Activated effector memory CD4-positive, alpha-beta T cell treated with Interleukin-2 at 50 U/mL for 16 hours (primary cell): ENCODE data around the gene KRT71.
"Not testable (repeated sequence)": the region's sequence is repeated elsewhere in the genome, so short reads cannot be mapped to it uniquely, and the experiment has no call there.

Experiments used
- DNase-seq: peaks from one replicate; pipeline ENCODE4 v3.0.0-alpha.2; 2020

Gene KRT71

DNA sequence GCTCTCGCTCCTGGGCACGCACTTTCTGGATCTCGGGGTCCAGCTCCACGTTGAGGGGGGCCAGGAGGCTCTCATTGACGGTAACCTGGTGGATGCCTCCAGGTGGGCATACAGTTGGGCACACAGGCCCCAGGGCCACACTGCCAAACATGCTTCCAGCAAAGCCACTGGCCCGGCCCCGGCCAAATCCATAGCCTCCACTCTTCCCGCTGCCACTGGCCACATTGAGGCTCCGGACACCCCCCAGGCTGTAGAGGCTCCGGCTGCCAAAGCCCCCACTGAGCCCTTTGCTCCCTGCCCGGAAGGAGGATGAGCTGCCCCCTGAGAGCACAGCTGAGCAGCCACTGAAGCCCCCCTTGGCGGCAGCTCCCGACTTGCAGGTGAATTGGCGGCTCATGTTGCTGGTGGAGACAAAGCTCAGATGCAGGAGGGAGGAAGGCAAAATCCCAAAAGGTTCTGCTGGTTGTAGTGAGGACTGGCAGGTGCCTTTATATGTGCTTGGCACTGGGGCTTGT, at the start of gene KRT71:
Gene KRT71, minus strand, starts transcription at position 465 of the 515 bp plus-strand sequence. Its CDS starts 68 bp downstream, at position 397.
- DNase-seq, result no peak

DNA sequence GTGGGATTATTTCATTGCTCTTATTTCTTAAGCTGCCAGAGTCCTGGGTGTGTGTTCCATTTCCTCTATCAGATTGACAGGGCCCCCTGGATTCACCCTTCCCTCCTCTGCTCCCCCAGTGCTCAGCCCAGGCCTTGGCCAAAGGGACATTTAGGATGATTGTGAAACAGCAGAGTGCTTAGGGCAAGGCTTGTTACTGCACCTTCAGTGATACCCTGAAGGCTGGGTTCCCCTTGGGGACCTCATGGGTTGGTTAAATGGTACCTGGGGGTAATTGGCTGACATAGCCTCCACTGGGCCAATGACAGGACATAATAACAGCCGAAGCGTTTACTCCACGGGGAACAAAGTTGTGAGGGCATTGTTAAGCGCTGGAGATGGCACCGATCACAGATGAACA, 49.6 kb upstream of the KRT71 start:
- no peak for DNase-seq

DNA sequence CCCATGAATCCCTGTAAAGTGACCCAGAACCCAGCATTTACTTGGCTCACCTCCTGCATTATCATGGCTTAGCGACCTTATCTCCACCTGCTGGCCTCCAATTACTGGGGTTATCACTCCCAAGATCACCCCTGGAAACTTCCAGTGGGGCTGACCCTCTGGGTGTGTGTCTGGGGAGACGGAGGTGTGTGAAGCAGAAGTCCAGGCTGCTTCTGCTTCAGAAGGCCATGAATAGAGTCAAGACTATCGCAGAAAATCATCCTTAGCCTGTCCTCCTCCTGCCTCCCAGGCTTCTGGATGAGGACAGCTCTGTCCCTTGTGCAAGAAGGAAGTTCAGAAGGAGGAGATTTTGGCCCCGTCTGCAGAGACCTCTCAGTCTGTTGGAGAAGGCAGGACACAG, 48.7 kb upstream of the KRT71 start:
- DNase-seq, result no peak

DNA sequence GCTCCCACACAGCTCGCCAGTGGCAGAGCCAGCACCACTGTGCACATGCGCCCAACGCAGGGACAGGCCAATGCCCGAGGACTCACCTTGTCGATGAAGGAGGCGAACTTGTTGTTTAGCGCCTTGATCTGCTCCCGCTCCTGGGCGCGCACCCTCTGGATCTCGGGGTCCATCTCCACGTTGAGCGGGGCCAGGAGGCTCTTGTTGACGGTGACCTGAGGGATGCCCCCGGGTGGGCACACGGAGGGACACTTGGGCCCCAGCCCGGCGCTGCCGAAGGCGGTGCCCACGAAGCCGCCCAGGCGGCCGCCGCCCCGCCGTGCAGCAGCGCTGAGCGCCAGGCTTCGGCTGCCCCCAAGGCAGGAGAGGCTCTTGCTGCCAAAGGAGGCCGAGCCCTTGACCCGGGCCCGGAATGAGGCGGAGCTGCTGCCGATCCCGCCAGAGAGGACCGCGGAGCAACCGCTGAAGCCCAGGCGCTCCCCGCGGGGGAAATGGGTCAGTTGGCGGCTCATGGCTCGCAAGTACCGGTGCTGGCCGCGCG, 48.1 kb upstream of the KRT71 start, which contains the start of gene KRT72:
Gene KRT72, minus strand, starts transcription at position 523 of the 541 bp plus-strand sequence. Its CDS starts 11 bp downstream, at position 512.
- DNase-seq, result no peak

DNA sequence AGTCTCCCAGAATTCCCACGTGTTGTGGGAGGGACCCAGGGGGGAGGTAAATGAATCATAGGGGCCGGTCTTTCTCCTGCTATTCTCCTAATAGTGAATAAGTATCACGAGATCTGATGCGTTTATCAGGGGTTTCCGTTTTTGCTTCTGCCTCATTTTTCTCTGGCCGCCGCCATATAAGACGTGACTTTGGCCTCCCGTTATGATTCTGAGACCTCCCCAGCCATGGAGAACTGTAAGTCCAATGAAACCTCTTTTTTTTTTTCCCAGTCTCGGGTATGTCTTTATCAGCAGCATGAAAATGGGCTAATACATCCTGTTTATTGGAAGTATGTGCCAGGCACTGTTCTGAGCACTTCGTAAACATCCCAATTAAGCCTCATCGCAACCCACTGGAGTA, 47.5 kb upstream of the KRT71 start:
- no peak for DNase-seq

- no peak for DNase-seq
Observed at GRCh38 chr12:52600071-52600470, 47.1 kb upstream of the KRT71 start.

- DNase-seq, result no peak
Observed at GRCh38 chr12:52598966-52599365, 46.0 kb upstream of the KRT71 start.

DNA sequence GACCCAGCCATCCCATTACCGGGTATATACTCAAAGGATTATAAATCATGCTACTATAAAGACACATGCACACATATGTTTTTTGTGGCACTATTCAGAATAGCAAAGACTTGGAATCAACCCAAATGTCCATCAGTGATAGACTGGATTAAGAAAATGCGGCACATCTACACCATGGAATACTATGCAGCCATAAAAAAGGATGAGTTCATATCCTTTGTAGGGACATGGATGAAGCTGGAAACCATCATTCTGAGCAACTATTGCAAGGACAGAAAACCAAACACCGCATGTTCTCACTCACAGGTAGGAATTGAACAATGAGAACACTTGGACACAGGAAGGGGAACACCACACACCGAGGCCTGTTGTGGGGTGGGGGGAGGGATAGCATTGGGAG, 41.3 kb upstream of the KRT71 start:
- DNase-seq, result not testable (repeated sequence)

DNA sequence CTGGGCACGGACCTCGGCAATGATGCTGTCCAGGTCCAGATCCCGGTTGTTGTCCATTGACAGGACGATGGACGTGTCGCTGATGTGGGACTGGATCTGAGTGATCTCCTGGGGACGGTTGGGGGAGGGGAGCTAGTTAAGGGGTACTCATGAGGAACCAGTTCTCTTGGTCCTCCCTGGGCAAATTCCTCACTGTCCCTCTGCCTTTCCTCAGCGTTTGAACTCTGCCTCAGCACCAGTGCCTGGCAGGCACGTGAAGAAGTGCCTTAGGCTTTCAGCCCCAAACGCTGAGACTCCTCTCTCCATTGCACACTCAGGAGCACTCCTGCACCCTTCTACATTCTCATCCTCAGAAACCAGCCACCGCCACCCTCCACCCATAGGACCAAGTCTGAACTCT, 38.6 kb upstream of the KRT71 start:
- DNase-seq, result no peak

- DNase-seq, result no peak
Observed at GRCh38 chr12:52590021-52590420, 37.1 kb upstream of the KRT71 start.

- no peak for DNase-seq
Observed at GRCh38 chr12:52587563-52587962, 34.6 kb upstream of the KRT71 start.

DNA sequence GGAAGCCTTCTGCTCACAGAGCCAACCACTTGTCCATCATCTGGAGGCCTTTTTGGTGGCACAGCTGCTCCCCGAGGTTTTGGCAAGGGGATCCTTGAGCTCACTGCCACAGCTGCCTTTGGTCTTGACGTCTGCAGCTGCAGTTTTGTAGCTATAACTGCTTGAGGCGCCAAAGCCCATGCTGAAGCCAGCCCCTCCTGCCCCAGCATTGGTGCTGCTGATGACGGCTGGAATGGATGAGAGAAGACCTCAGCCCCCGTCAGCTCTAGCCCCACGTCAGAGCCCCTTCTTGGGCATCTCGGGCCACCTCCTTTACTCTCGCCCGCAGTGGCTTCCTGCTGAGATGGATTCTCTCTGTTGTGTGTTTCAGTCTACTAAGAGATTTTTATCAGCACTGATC, 33.0 kb upstream of the KRT71 start:
- DNase-seq, result peak; percentile 41

DNA sequence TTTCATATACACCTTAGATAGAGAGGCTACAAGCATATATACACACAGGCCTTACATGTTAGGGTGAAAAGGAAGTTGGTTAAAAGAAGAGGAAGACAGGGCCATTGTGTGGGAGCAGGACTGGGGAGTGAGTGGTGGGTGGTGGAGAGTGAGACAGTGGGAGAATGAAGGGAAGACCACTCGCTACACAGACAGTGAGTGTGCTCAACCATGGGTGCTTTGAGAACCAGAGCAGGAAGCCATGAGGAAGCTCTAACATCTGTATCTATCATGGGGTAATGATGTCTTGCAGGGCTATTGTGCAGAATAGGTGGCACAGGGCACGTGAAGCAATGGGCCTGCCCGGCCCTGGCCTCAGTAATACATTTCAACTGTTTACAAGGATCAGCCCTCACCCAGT, 32.1 kb upstream of the KRT71 start:
- DNase-seq, result no peak

GRCh38 chr12:52584156-52584682, 31.3 kb upstream of the KRT71 start:
- DNase-seq, result no peak

- DNase-seq, result peak; percentile 37
Observed at GRCh38 chr12:52582971-52583456, 30.1 kb upstream of the KRT71 start.

DNA sequence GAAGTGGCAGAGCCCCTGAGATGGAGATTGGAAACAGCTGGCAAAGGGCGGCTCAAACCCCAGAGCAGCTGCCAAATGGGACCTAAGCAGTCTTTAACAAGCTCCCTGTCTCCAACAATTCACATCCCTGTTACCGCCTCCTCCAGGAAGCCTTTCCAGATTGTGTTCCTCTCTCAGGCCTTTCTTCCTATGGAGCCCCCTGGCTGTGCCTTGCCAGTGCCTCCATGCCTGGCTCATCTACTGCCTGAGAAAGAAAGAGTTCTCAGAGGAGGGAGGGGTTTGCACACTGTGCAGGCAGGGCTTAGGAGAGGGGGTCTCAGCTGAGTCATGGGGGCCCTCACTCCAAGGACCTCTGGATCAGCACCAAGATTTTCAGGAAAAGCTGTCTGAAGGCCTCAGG, 29.5 kb upstream of the KRT71 start:
- DNase-seq, result no peak

- DNase-seq, result no peak
Observed at GRCh38 chr12:52581481-52581880, 28.5 kb upstream of the KRT71 start.

GRCh38 chr12:52581066-52581465, 28.1 kb upstream of the KRT71 start:
- DNase-seq, result no peak

DNA sequence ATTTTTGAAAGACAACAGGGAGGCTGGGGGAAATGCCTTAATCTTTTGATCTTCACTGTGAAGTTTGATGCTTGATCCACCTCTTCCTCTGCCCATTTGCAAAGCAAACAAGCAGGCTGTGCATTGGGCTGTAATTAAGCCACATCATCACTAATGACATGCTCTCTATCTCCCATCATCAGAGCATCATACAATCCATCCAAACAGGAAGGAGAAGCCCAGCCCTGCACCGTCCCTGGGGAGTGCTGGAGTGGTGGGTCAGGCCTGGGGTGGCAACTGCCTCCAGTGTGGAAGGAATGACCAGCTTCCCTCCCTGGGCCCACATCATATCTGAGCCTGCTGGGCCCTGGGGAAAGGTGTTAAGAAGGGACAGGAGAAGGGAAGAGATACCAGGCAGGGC, 27.6 kb upstream of the KRT71 start:
- no peak for DNase-seq

DNA sequence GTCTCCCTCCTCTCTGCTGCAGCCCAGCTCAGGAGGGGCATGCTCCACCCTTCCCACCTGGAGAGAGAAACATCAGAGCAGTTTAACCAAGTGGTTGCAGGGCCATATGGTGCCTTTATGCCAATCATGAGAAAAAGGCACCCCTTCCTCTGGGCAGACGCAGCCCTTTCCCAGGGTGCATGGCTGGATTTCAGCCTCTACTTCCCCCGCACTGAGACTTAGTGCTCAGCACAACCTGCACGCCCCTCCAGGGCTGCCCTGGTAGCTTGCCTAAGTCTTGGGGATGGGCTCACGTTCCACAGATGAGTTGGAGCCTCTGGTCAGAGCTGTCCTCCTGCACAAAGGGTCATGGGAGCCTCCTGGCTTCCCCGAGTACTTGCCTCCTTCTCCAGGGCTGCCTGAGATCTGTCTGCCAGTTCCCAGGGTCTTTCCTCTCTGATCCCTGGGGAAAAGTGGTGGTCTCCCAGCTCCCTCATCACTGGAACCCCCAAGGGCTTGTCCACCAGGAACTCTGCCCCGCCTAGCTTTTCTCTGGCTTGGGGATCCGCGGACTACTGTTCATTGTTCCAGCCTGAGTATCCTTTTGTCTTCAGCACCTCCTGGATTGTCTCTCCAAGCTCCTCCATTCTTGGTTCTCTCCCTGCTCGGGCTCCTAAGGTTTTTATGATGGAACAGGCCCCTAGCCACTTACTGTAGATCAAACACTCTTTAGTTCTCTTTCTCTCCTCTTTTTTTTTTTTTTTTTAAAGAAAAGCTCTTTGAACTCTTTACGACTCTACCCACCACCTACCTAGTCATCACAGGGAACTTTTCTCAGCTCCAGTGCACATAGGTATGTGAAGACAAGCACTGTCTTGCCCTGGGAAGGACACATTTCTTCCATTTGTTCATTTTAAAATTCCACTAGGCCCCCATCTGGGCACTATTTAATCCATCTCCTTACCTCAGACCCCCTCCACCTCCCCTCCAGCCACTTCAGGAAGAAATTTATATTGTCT, 26.8 kb upstream of the KRT71 start:
- DNase-seq, result no peak

- DNase-seq, result no peak
Observed at GRCh38 chr12:52578469-52578868, 25.5 kb upstream of the KRT71 start.

GRCh38 chr12:52577316-52577715, 24.4 kb upstream of the KRT71 start:
- no peak for DNase-seq

GRCh38 chr12:52575948-52576347, 23.0 kb upstream of the KRT71 start:
- no peak for DNase-seq

- DNase-seq, result no peak
Observed at GRCh38 chr12:52575256-52575655, 22.3 kb upstream of the KRT71 start.
